Stimulated activated CD4-positive, alpha-beta T cell treated with anti-CD3 and anti-CD28 coated beads, Interleukin-1b, Interleukin-23, amount 100 ng/mL, for 24 hours (primary cell): ENCODE measurements around the gene CCDC24.

Experiments
- DNase-seq, 4 experiments: peaks; one replicate each; pipeline ENCODE4 v3.0.0-alpha.2; 2020; ENCODE audit warnings: low read depth in 4 of 4, low spot score in 1 of 4

The CCDC24 gene

DNA sequence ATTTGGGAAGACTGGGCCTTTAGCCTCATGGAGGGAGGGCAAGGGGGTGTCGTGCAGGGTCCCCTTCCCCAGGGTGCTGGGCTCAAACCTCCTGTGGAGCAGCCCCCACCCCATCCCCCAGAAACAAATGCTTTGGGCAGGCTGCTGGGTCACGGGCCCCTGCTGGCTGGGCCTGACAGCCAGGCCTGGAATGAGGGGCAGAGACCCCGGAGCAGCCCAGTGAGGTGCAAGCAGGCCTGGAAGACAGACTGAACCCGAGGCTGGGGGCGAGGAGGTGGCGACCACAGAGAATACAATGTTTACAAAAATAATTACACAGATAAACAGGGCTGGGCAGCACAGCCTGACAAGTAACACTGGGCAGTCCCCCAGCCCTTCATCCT is 5.3 kb downstream of the CCDC24 start:
- no peak for DNase-seq

DNA sequence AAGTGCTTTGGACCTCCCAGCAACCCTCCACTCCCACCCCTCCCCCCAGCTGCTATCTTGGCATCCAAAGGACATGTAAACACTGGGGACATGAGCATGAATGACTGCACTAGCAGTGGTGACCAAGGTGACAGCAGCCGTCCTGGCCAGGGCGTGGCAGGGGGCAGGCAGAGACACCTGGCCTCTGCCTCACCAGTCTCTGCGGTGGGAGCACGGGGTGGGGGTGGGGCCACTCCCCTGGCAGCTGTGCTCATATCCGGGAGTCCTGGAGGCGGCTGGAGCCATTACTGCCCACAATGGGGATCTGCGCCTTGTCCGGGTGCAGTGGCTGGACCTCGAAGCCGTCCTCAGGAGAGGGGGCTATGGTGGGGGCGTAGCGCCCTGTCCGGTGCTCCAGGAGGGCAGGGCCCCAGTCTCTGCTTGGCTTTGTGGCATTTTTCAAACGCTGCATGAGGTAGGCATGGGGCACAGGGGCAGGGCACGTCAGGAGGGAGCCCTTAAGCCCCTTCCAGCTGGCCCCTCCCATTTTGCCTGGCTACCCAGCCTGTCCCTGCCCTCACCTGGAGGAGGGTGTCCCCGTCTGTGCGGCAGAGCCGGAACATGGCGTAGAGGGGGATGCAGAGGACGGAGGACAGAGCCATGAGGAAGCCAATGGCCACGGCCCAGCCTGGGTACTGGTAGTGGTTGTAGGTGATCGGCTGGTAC is 6.0 kb downstream of the CCDC24 start:
- no peak for DNase-seq

DNA sequence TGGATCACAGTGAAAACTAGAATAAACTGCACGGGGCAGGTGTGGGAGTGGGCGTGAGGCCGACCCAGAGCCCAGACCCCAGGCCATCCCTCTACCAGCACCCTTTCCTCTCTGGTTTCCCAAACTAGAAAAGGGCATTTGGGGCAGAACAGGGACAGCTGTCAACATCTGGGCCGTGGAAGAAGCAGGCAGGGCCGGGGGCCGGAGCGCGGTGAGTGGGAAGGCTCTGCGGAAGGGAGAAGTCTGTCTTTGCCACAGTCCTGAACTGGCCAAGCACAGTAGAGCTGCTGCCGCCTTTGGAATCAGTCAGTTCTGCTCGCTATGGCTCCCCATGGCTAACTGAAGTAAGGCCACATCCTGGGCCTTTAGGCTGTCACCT is 6.6 kb downstream of the CCDC24 start:
- DNase-seq: no peak

DNA sequence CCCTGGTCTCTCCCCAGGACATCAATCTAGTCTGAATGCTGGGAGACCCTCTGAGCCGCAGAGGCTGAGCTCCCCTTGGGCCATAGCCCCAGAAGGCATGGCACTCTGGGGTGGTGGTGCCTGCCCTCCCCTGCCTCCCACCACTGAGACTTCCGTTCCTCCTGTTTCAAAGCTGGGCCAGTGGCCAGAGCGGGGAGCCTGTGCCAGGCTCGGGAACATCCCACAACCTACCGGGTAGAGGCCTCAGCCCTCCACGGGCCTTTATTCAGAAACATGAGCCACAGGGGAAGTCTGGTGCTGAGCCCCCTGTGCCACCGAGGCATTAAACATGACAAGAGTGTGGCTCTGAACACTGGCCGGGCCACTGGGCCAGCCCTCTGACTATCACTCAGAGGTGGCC is 8.1 kb downstream of the CCDC24 start:
- DNase-seq: no peak

- DNase-seq: no peak
Measured at GRCh38 chr1:44000122-44000665, 8.8 kb downstream of the CCDC24 start.

GRCh38 chr1:44002165-44002564 is 10.8 kb downstream of the CCDC24 start:
- DNase-seq: no peak

- no peak for DNase-seq
Measured at GRCh38 chr1:44002606-44003157, 11.3 kb downstream of the CCDC24 start.

DNA sequence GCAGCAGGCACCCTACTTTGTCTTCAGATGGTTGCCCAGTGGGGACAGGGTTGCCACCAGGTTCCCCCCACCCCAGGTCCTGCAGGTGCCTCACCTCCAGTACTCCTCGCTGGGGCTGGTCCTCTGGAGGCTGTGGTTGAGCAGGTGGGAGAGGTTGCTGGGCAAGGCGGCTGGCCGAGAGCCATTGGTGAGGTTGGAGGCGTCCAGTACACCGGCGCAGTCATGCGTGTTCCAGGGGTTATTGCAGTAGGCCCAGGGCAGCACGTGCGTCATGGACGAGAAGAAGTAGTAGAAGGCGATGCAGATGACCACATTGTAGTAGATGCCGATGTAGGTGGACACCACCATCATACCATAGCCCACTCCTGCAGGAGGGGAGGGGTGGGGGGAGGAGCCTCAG is 16.9 kb downstream of the CCDC24 start:
- DNase-seq: no peak

DNA sequence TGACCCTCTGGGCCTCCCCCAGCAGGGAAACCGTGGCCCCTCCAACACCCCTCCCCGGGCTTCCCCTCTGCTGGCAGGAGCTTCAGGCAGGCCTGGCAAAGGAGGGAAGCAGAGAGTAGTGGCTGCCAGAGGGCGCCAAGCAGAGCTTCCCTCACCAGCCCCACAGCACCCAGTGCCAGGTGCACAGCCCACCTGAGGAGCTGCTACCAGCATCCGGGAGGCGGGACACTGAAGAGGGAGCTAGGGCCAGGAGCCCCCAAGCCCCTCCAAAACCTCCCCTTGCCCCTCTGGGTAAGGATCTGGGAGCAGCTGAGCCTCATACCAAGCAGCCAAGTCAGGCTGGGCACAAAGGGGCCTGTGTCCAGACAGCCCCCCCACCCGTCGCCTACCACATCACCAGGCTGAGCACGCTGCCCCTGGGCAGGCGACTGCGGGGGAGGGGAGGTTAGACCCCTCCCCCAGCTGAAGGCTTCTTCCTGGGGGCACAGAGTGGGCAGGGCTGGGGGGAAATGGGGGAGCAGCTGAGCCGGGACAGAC is 19.6 kb downstream of the CCDC24 start:
- DNase-seq: no peak

DNA sequence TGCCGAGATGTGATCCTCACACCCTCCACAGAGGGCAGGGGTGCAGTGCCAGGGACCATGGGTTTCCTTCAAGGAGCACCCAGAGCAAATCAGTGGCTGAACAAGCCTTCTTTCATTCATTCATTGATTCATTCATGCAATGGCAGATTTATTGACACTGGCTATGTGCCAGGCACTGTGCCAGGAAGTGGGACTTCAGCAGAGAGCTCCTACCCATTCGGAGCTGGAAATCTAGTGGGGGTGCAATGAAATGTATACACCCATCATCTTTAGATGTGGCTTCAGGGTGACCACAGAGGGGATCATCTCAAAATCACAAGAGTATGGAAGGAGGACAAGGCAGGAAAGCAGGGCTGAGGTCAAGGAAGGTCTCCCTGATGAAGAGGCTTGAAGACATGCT is 21.0 kb downstream of the CCDC24 start:
- no peak for DNase-seq

DNA sequence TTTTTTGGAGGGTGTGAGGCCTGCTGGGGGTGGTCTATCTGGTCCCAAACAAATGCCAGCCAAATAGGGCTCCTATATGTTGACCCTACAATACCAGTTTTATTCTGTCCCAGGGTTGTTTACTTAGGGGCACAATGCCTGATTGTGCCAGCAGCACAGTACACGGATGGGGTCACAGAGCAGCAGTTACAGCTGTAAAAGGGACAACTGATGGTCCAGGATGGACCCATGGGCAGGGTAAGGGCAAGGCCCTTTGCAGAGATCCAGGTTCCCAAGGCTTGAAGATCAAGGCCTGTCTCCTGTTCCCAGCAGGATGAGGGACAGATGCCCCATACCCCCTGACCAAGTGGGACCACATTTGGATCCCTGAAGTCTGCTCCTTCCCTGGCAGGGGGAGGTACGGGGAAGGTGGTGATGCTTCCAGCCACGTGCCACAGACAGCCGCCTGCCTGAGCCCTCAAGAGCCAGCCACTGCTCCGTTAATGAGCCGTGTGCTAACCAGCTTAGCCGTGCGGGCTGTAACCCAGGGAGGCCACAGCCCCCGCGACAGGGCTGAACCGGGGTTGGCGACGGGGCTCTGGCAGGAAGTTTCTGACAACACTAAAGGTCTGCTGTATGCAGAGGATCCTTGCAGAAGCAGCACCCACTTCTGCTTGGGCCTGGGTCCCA is 21.7 kb downstream of the CCDC24 start:
- no peak for DNase-seq

DNA sequence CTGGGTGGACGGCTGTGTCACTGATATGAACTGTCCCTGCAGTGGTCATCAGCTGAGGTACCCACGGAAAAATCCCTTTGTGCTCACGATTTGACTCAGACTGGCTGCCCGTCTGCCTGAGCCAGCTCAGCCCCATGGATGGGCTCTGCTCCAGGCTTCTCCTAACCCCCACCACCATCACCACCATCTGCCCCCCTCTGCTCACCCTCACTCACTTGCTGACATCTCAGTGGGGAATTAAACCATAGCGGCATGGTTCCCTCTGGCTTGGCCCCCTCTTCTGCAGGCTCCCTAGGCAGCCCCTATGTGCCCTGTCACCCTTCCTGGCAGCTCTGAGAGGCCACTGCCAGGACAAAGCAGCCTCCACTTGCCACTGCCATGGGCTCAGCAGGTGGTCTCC is 22.6 kb downstream of the CCDC24 start:
- DNase-seq: no peak

DNA sequence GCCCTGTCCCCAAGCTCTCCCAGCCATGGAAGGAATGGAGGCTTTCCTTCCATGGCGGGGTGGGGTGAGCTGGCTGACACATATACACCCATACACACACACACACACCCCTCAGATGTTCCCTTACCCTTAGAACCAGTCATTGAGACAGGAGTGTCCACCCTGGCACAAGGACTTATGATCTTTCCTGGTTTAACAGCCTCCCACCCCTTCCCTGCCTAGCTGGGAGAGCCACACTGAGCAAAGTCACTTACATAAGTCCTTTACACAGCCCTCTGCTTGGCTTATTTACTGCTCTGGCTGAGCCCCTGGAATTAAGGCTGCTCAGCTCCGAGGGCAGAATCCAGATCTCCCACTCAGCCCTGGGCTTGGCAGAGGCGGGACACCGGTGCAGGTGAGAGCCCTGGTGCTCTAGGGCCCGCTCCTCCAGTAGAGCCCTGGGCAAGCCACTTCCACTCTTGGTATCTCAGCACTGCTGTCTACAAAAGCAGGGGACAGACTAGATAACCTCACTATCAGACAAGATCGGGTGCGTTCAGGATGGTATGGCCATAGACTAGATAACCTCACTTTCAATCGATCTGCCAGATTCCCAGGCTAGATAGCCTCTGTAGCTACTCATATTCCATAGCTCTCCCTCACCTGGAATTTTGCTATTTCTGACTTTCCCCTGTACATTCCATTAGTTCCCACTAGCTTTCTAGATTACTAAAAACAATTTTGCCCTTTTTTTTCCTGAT is 23.1 kb downstream of the CCDC24 start:
- DNase-seq: no peak

GRCh38 chr1:44015206-44015605 is 23.8 kb downstream of the CCDC24 start:
- no peak for DNase-seq

DNA sequence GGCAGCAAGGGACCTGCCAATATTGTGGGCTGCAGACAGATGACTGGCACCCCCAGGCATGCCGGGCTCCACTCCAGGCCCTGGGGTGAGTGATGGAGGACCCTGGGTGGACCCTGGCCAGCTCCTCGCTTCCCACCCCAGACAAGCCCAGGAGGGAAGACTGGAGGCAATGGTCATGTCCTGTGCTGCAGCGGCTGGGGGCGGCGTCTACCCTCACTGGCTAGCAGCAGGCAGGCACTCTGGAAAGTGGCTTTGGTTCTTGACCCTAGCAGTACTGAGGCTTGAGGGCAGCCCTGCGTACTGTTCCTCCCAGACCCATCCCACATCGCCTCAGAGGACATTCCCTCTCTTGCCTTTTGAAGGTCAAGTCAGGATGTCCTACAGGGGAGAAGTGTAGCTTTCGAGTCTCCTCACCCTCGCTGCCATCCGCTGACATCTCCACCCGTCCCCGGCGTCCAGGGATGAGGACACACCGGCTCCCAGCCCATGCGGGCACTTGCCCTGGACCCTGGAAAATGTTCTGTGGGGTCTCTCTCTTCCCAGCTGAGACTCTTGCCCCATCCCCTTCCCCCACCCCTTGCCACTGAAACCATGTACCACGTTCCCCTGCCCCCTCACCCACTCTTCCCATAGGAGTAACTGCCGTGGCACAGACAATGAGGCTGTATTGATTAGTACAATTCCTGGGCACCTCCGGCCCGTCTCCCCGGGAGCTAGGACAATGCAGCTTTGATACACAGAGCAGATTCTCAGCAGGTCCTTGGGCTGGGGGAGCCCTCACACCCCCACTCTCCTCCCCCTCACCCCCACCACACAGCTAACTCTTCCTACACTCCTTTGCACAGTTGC is 24.9 kb downstream of the CCDC24 start:
- no peak for DNase-seq

DNA sequence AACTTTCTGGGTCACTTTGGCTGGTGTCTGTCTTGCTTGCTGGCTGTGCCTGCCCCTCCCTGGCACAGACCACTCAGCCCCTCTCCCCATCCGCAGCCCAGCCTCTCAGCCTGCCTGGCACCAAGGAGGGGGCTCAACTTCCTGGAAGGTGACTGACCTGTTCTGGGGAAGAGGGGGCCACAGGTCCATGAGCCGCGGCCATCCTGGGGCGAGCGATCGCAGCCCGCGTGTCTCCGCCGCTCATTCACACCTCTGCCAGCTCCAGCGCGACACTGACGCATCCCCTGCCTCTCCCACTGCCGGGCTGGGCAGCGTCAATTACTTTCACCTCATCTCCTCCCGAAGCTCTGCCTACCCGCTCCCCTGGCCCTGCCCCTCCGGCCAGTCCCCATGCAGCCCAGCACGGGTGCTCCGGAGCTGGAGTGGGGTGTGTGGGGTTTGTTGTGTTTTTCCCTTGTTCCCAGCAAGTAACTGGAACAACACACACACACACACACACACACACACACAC is 25.5 kb downstream of the CCDC24 start:
- DNase-seq: no peak

DNA sequence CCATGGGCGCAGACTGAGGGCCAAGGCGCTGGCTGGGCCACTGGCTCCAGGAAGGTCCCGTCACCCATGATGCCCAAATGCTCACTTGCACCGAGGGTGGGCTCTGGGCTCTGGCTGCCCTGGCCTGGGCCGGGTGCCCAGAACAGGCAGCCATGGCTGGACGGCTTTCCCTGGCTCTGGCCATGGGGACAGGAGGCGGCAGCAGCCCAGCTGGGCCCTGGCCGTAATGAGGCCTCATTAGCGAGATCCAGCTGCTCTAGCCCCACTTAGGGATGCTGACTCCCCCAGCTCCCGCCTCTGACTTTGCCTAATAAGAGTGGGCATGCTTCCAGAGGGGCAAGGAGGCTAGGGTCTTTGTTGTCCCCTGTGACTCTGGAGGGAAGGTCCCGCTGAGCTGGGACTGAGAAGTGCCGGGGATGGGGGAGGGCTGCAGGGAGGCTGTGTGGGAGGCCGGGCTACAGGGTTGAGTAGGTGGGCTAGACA is 28.1 kb downstream of the CCDC24 start:
- no peak for DNase-seq

GRCh38 chr1:44020464-44020863 is 29.1 kb downstream of the CCDC24 start:
- DNase-seq: no peak

- DNase-seq: no peak
Measured at GRCh38 chr1:44021156-44021555, 29.8 kb downstream of the CCDC24 start.

DNA sequence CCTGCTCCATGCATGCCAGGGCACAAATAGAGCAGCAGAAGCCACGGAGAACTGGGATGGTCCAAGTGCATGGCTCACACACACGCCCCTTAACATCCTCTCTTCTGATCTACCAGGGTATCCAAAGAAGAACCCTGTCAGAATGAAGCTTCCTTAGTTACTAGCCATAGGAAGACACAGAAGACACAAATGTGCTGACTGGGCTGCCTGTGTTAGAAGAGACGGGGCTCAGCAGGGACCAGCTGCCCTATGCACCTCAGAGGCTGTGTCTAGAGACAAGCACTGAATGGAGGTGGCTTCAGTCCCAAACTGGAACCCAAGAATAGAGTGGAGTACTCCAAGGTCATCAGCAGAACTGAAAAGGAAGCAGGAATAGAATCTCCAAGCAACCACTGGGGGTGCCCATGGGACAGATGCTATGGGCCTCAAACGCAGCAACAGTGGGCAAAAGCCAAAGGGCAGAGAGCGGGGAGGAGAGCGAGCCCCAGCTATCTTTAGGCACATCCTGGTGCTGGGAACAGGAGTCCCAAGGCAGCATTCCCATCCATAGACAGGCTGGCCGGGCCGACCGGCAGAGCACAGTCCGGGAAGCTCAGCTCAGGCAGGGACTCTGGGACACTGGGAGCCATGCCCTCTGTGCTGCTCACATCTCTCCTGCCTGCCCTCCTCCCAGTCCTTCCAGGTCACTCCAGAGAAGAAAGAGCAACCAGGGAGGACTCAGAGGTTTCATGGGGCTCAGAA is 30.4 kb downstream of the CCDC24 start:
- no peak for DNase-seq
